22Rv1 (cell line): ENCODE measurements around the gene DTNA.

Experiments used
- CTCF ChIP-seq: fragments of 450-650 bp; IDR thresholded peaks from 2 replicates; pipeline ENCODE4 v1.5.1; 2017; ENCODE audit warnings: mild to moderate bottlenecking
- ZFX ChIP-seq: fragments of 450-650 bp; IDR thresholded peaks from 2 replicates; pipeline ENCODE4 v1.6.1; 2017; ENCODE audit warnings: antibody characterized with exemption, borderline replicate concordance

DNA sequence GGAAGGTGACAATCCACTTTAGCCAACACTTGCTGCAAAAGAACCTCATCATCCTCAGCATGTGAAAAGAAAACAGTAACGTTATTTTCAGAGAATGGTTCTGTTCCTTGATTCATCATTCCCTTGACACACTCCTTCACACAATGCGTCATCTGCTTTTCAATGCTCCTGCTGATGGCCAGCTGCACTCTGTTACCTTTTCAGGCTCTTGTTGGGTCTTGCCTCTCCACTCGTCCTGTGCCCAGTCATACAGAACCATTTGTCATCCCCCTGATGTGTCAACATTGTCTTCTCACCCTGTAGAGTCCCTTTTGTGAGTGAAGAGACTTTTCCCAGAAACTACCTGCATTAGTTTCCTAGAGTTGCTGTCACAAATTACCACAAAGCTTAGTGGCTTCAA is 12.2 kb upstream of the DTNA start:
- TF ChIP-seq CTCF (no peak), ZFX (no peak)
